Mucosa of descending colon (tissue), 3 donors: Measurements from ENCODE around the gene CHST12. TPM values are rescaled to one million over a fixed set of nuclear protein-coding genes. Genes with fewer than 3 reads are reported as not detected.

Experiments used
- ATAC-seq: fragments of 200-7000 bp; cut with Tn5 transposase; one replicate; pipeline ENCODE4 v1.9.1; 2020; ENCODE audit warnings: mild to moderate bottlenecking, moderate library complexity
- DNase-seq, 3 donors: peaks; one replicate each; pipeline ENCODE4 v3.0.0-alpha.2; 2020
- H3K36me3 ChIP-seq: fragments of 200-600 bp; one replicate; pipeline ENCODE4 v1.8.0; 2021; ENCODE audit warnings: low read depth, mild to moderate bottlenecking
- H3K4me1 ChIP-seq: fragments of 200-600 bp; one replicate; pipeline ENCODE4 v1.8.0; 2021; ENCODE audit warnings: low read depth, mild to moderate bottlenecking
- H3K4me3 ChIP-seq: fragments of 200-600 bp; one replicate; pipeline ENCODE4 v1.8.0; 2021; ENCODE audit warnings: mild to moderate bottlenecking
- H3K9me3 ChIP-seq: fragments of 200-600 bp; one replicate; pipeline ENCODE4 v1.8.0; 2021; ENCODE audit warnings: mild to moderate bottlenecking
- intact Hi-C, 2 donors: fragments of 100-400 bp; cut with DNase I in 1 of 2; cut with micrococcal nuclease in 1 of 2; formaldehyde crosslinking; loops; one replicate each; pipeline versions ENCODE4 v1.11.0 to v1.11.1; 2022; cut with DNase I, micrococcal nuclease
- total RNA-seq, 3 donors: library from RNA; stranded (reverse); fragmentation: NEBNext Ultra II Directional in 2 of 3; extraction: Animal tissue kit (Norgen Biotek cat#: 25700) in 2 of 3; gene quantifications; one replicate each; pipeline versions ENCODE4 v1.2.1 to v1.2.4, GENCODE V29; 2021 to 2023
- TF ChIP-seq, protein P1 (sequence below): fragments of 200-600 bp; IDR thresholded peaks from one replicate; pipeline ENCODE4 v1.8.0; 2022; ENCODE audit warnings: antibody characterized with exemption, mild to moderate bottlenecking
- donor health status: DM: no; HTN: no; CAD: no; lungs with moderate emphysema.
- donor health status: DM: no; HTN: no; CAD: no.
- donor health status: DM: no; HTN: yes; CAD: no.

CHST12 gene
- total RNA-seq, 3 donors from 2014 or later, result 10.7 to 20.9 (median 12.2) TPM

DNA sequence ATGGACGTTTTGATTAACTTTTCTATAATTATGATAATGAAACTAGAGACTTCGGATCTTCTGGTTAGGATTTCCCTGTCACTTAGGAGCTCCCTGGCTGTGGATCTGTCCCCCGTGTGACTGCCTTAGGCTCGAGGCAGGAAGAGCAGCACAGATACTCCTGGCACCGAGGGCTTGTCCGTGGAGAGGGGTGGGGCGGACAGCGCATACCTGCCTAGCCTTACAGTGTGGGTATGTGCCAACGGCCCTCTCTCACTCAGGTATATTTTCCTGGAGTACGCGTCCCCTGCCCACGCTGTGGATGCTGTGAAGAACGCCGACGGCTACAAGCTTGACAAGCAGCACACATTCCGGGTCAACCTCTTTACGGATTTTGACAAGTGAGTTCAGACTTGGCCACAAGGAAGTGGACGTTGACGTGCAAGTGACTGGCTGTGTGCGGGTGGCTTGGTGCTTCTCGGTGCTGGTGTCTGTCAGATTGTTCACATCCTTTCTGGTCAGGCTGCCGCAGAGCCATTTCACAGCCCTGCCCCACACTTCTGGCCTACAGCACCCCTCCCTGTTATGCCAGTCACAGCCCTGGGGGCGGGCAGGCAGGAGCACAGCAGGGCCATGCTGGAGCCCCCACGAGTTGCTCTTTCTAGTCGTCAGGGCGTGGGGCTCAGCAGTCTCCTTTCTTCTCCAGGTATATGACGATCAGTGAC, 40.9 kb upstream of the CHST12 start:
- ATAC-seq (no peak), DNase-seq (no peak)
- H3K9me3 ChIP-seq, result no peaks in the 10 kb centered on the region
- intact Hi-C loops, result no loop called here
- H3K36me3 ChIP-seq, result peaks cover 37% of the 10 kb centered on the region
- H3K4me3 ChIP-seq, result no peak overlapping the region
- TF ChIP-seq, protein P1, sequence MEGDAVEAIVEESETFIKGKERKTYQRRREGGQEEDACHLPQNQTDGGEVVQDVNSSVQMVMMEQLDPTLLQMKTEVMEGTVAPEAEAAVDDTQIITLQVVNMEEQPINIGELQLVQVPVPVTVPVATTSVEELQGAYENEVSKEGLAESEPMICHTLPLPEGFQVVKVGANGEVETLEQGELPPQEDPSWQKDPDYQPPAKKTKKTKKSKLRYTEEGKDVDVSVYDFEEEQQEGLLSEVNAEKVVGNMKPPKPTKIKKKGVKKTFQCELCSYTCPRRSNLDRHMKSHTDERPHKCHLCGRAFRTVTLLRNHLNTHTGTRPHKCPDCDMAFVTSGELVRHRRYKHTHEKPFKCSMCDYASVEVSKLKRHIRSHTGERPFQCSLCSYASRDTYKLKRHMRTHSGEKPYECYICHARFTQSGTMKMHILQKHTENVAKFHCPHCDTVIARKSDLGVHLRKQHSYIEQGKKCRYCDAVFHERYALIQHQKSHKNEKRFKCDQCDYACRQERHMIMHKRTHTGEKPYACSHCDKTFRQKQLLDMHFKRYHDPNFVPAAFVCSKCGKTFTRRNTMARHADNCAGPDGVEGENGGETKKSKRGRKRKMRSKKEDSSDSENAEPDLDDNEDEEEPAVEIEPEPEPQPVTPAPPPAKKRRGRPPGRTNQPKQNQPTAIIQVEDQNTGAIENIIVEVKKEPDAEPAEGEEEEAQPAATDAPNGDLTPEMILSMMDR, result no peak
- peaks cover 7% of the 10 kb centered on the region for H3K4me1 ChIP-seq

- DNase-seq (no peak), ATAC-seq (no peak)
- no peak overlapping the region for H3K4me3 ChIP-seq
- intact Hi-C loops, result no loop called here
- no peaks in the 10 kb centered on the region for H3K4me1 ChIP-seq
- H3K9me3 ChIP-seq, result no peaks in the 10 kb centered on the region
- peaks cover 50% of the 10 kb centered on the region for H3K36me3 ChIP-seq
- TF ChIP-seq, protein P1, result no peak
Observed at GRCh38 chr7:2369139-2369538, 34.3 kb upstream of the CHST12 start.

- intact Hi-C loops, result no loop called here
- no peak for ATAC-seq
- Histone ChIP-seq H3K9me3 (no peaks in the 10 kb centered on the region), H3K36me3 (peaks cover 43% of the 10 kb centered on the region), H3K4me1 (no peaks in the 10 kb centered on the region), H3K4me3 (no peak overlapping the region)
- no peak for DNase-seq
- TF ChIP-seq, protein P1, result no peak
Observed at GRCh38 chr7:2371329-2371728, 32.1 kb upstream of the CHST12 start.

- H3K9me3 ChIP-seq, result no peaks in the 10 kb centered on the region
- H3K36me3 ChIP-seq, result peaks cover 47% of the 10 kb centered on the region
- ATAC-seq (no peak), DNase-seq (no peak)
- intact Hi-C loops, result no loop called here
- TF ChIP-seq, protein P1, result no peak
- H3K4me3 ChIP-seq, result no peak overlapping the region
- H3K4me1 ChIP-seq, result no peaks in the 10 kb centered on the region
Observed at GRCh38 chr7:2372724-2373123, 30.7 kb upstream of the CHST12 start.

GRCh38 chr7:2373124-2373556, 30.3 kb upstream of the CHST12 start:
- Histone ChIP-seq H3K4me3 (no peak overlapping the region), H3K4me1 (no peaks in the 10 kb centered on the region), H3K9me3 (no peaks in the 10 kb centered on the region), H3K36me3 (peaks cover 43% of the 10 kb centered on the region)
- intact Hi-C loops, result no loop called here
- DNase-seq (no peak), ATAC-seq (peak; percentile 22)
- TF ChIP-seq, protein P1, result no peak
